Body of pancreas (tissue), 4 donors: ENCODE measurements around the gene DSCAM.

Experiments
- POLR2A ChIP-seq, 3 donors: fragments of 450-650 bp; IDR thresholded peaks; one replicate each; pipeline ENCODE4 v1.6.1; 2016; ENCODE audit warnings: antibody characterized with exemption in 3 of 3, mild to moderate bottlenecking in 2 of 3
- TF ChIP-seq, protein P1 (sequence below), 7 experiments: fragments of 450-650 bp in 4 of 7; fragments of 200-600 bp in 3 of 7; sonication (generic) in 3 of 7; IDR thresholded peaks; one replicate each; pipeline ENCODE4 v1.5.1; 2016 to 2019; ENCODE audit warnings: antibody characterized with exemption in 7 of 7

GRCh38 chr21:40140675-40141074, 706.3 kb downstream of the DSCAM start:
- TF ChIP-seq, protein P1, sequence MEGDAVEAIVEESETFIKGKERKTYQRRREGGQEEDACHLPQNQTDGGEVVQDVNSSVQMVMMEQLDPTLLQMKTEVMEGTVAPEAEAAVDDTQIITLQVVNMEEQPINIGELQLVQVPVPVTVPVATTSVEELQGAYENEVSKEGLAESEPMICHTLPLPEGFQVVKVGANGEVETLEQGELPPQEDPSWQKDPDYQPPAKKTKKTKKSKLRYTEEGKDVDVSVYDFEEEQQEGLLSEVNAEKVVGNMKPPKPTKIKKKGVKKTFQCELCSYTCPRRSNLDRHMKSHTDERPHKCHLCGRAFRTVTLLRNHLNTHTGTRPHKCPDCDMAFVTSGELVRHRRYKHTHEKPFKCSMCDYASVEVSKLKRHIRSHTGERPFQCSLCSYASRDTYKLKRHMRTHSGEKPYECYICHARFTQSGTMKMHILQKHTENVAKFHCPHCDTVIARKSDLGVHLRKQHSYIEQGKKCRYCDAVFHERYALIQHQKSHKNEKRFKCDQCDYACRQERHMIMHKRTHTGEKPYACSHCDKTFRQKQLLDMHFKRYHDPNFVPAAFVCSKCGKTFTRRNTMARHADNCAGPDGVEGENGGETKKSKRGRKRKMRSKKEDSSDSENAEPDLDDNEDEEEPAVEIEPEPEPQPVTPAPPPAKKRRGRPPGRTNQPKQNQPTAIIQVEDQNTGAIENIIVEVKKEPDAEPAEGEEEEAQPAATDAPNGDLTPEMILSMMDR (IDR thresholded peaks at IDR 0.05) = no peak
- TF ChIP-seq POLR2A (IDR thresholded peaks at IDR 0.05) = no peak
